Keratinocyte (primary cell): ENCODE data around the gene LINC01488. TPM values are rescaled to one million over a fixed set of nuclear protein-coding genes. Genes with fewer than 3 reads are reported as not detected.

ENCODE experiments used
- DNase-seq: peaks from one replicate; pipeline ENCODE4 v3.0.0-alpha.2; 2011; ENCODE audit warnings: low read depth, missing footprints, low spot score
- FAIRE-seq: peaks from 2 replicates; lab custom pipeline; 2011; peaks lifted over from hg19 to GRCh38; lab: Jason Lieb, UNC
- H2AFZ ChIP-seq: 2 replicates; pipeline ENCODE4 v1.6.0; 2012; ENCODE audit warnings: low read length, control low read depth, inconsistent platforms; ENCODE audit not compliant: control insufficient read depth
- H3K27ac ChIP-seq: 2 replicates; pipeline ENCODE4 v1.5.1; 2011; ENCODE audit warnings: low read length; ENCODE audit not compliant: control insufficient read depth, insufficient read depth
- H3K27me3 ChIP-seq: 3 replicates; pipeline ENCODE4 v1.6.0; 2011; ENCODE audit warnings: low read length; ENCODE audit not compliant: control insufficient read depth, insufficient read depth; ENCODE audit errors: extremely low read depth
- H3K36me3 ChIP-seq, 2 experiments: 2 replicates in 1 of 2; 3 replicates in 1 of 2; pipeline ENCODE4 v1.5.1; 2011; ENCODE audit warnings: low read length in 2 of 2, mild to moderate bottlenecking in 1 of 2; ENCODE audit not compliant: control insufficient read depth in 2 of 2, insufficient read depth in 2 of 2; ENCODE audit errors: extremely low read depth in 1 of 2
- H3K4me1 ChIP-seq: 3 replicates; pipeline ENCODE4 v1.5.1; 2011; ENCODE audit warnings: low read length; ENCODE audit not compliant: control insufficient read depth, insufficient read depth; ENCODE audit errors: extremely low read depth
- H3K4me2 ChIP-seq: 3 replicates; pipeline ENCODE4 v1.6.0; 2011; ENCODE audit warnings: low read depth, low read length; ENCODE audit not compliant: control insufficient read depth, insufficient read depth; ENCODE audit errors: extremely low read depth
- H3K4me3 ChIP-seq, 3 experiments: fragments of 200-600 bp in 1 of 3; sonication (generic) in 1 of 3; 2 replicates in 2 of 3; 3 replicates in 1 of 3; pipeline ENCODE4 v1.5.1; 2011 to 2016; ENCODE audit warnings: low read length in 3 of 3, mild to moderate bottlenecking in 3 of 3, control low read depth in 2 of 3, inconsistent platforms in 1 of 3, low read depth in 1 of 3, mixed read lengths in 1 of 3, mixed run types in 1 of 3, moderate library complexity in 1 of 3; ENCODE audit not compliant: control insufficient read depth in 2 of 3, insufficient read depth in 2 of 3; ENCODE audit errors: extremely low read depth in 1 of 3
- H3K79me2 ChIP-seq: 2 replicates; pipeline ENCODE4 v1.6.0; 2012; ENCODE audit warnings: low read length; ENCODE audit not compliant: control insufficient read depth, insufficient read depth
- H3K9ac ChIP-seq: 3 replicates; pipeline ENCODE4 v1.6.0; 2011; ENCODE audit warnings: low read length; ENCODE audit not compliant: control insufficient read depth, insufficient read depth; ENCODE audit errors: extremely low read depth
- H3K9me1 ChIP-seq: 3 replicates; pipeline ENCODE4 v1.6.0; 2011; ENCODE audit warnings: low read length; ENCODE audit not compliant: control insufficient read depth, insufficient read depth; ENCODE audit errors: extremely low read depth
- H3K9me3 ChIP-seq: 2 replicates; pipeline ENCODE4 v1.5.1; 2012; ENCODE audit warnings: low read depth, low read length; ENCODE audit not compliant: control insufficient read depth
- H4K20me1 ChIP-seq: 3 replicates; pipeline ENCODE4 v1.6.0; 2011; ENCODE audit warnings: low read length; ENCODE audit not compliant: control insufficient read depth, insufficient read depth; ENCODE audit errors: extremely low read depth
- CTCF ChIP-seq, 3 experiments: IDR thresholded peaks in 1 of 3; conservative IDR thresholded peaks in 1 of 3; optimal IDR thresholded peaks in 1 of 3; 2 replicates in 2 of 3; 3 replicates in 1 of 3; pipeline versions ENCODE3 to v1.5.1; 2011; ENCODE audit warnings: low read length in 3 of 3, mild to moderate bottlenecking in 3 of 3, moderate library complexity in 2 of 3, control low read depth in 1 of 3, inconsistent platforms in 1 of 3; ENCODE audit not compliant: insufficient read depth in 2 of 3; ENCODE audit errors: extremely low read depth in 1 of 3
- EZH2 ChIP-seq: IDR thresholded peaks from one replicate; pipeline ENCODE4 v1.6.1; 2012; ENCODE audit warnings: inconsistent platforms, mild to moderate bottlenecking, low read length, moderate library complexity
- dilution Hi-C: fragments of 300-500 bp; cut with MboI; formaldehyde crosslinking; loops from one replicate; pipeline ENCODE4 v1.7.0; 2020; ENCODE audit warnings: low sequenced_read_pairs; ENCODE audit not compliant: extremely low pct_ligation_motif_present
- polyA plus RNA-seq, 5 experiments: library from polyadenylated mRNA; depleted of rRNA in 3 of 5; stranded (reverse) in 3 of 5; stranded (forward) in 1 of 5; unstranded in 1 of 5; fragments of >200 nt; gene quantifications; 1 replicate in 1 of 5; 2 replicates in 3 of 5; 3 replicates in 1 of 5; pipeline versions ENCODE4 v1.2.1 to v1.2.3, GENCODE V29; 2011 to 2012; ENCODE audit warnings: missing spikeins in 2 of 5, low read depth in 1 of 5, low replicate concordance in 1 of 5

LINC01488 gene
- polyA plus RNA-seq, 1 donor (not counting 4 experiments of a cell fraction or from before 2014, with no cell fraction given), result not detected

DNA sequence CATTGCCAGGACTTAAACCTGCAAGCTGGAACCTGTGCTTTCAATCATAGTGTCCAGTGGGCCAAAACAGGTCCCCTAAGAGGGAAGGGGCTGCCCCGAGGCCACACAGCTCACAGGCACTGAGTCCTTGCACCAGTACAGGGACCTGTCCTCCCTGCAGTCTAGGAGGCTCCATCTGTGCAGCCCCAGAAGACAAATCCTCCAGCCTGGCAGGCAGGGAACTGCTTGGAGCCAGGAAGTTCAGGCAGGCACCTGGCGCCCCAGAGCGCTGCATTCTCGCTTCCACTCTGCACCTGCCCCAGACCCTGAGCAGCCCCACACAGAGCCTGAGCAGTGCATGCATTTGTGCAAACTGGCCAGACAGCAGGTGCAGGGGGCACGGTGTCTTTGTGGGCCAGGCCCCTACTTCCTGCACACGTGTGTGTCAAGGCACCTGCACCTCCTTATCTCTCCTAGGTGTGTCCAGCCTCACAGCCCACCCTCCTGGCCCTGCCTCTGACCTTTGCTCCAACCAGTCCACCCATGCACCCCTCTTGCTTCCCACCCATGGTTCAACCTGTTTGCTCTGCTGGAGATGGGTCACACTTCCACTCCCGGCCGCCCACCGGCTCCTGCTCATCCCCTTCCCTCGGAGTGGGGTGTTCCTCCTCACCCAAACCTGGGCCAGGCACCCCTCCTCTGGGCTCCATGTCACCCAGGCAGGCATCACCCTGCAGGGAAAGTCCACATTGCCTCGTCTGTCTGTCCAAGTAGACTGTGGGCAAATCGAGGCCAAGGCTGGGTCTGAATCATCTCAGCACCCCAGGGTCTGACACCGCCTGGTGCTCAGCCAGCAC lies 19.0 kb downstream of the LINC01488 start:
- FAIRE-seq (no peak), DNase-seq (no peak)
- H3K9ac ChIP-seq, result no peak overlapping the region
- no peak for TF ChIP-seq CTCF (optimal IDR thresholded peaks at IDR 0.05 in 1 of 3, IDR thresholded peaks at IDR 0.05 in 1 of 3, conservative IDR thresholded peaks at IDR 0.05 in 1 of 3; ENCODE audit: extremely low read depth in 1 of 3, insufficient read depth in 2 of 3, low read length in 3 of 3)
- TF ChIP-seq EZH2, result no peak
- H3K4me1 ChIP-seq, result no peaks in the 10 kb centered on the region
- dilution Hi-C loops, result no loop called here
- no peak overlapping the region for H3K4me2 ChIP-seq
- no peaks in the 10 kb centered on the region for H3K36me3 ChIP-seq
- no peak overlapping the region for H2AFZ ChIP-seq
- no peaks in the 10 kb centered on the region for H4K20me1 ChIP-seq
- no peaks in the 10 kb centered on the region for H3K9me1 ChIP-seq
- H3K4me3 ChIP-seq, result no peak overlapping the region
- peaks cover 24% of the 10 kb centered on the region for H3K27me3 ChIP-seq
- H3K27ac ChIP-seq, result no peak overlapping the region
- no peaks in the 10 kb centered on the region for H3K9me3 ChIP-seq
- no peaks in the 10 kb centered on the region for H3K79me2 ChIP-seq

DNA sequence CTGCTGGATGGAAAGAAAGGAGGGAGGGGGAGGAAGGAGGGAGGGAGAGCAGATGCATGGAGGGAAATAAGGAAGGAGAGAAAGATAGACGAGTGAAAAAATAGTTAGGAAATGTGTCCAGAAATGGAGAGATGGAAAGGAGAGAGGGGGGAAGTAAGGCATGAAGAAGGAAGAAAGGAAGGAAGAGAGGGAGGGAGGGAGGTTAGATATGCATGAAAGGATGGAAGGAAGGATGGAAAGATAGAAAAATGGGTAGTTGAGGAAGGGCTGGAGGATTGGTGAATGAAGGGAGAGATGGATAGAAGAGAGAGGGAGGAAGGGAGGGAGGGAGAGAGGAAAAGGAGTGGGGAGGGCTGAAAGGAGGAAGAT lies 19.6 kb downstream of the LINC01488 start:
- no peak for TF ChIP-seq EZH2
- no peak for TF ChIP-seq CTCF (optimal IDR thresholded peaks at IDR 0.05 in 1 of 3, IDR thresholded peaks at IDR 0.05 in 1 of 3, conservative IDR thresholded peaks at IDR 0.05 in 1 of 3; ENCODE audit: extremely low read depth in 1 of 3, insufficient read depth in 2 of 3, low read length in 3 of 3)
- Histone ChIP-seq H3K79me2 (no peaks in the 10 kb centered on the region), H3K9me3 (no peaks in the 10 kb centered on the region), H3K27me3 (peaks cover 22% of the 10 kb centered on the region), H2AFZ (no peak overlapping the region), H3K27ac (no peak overlapping the region), H3K9ac (no peak overlapping the region), H3K4me1 (no peaks in the 10 kb centered on the region), H3K9me1 (no peaks in the 10 kb centered on the region), H4K20me1 (no peaks in the 10 kb centered on the region), H3K4me2 (no peak overlapping the region), H3K4me3 (no peak overlapping the region), H3K36me3 (no peaks in the 10 kb centered on the region)
- dilution Hi-C loops, result no loop called here
- FAIRE-seq (no peak), DNase-seq (no peak)
